IPS DF 6.9 (cell line): ENCODE data around the gene TMEM9.

Experiments
- DNase-seq: peaks from one replicate; pipeline ENCODE4 v3.0.0-alpha.2; 2013; ENCODE audit warnings: low read depth, low spot score
- H3K27ac ChIP-seq: one replicate; pipeline ENCODE4 v1.5.1; 2013; ENCODE audit warnings: low read length, control low read depth
- H3K27me3 ChIP-seq: 2 replicates; pipeline ENCODE4 v1.6.1; 2013; ENCODE audit warnings: mild to moderate bottlenecking, low read length; ENCODE audit not compliant: control insufficient read depth, insufficient read depth
- H3K36me3 ChIP-seq: 2 replicates; pipeline ENCODE4 v1.6.1; 2013; ENCODE audit warnings: low read length; ENCODE audit not compliant: control insufficient read depth, insufficient read depth
- H3K4me1 ChIP-seq: 2 replicates; pipeline ENCODE4 v1.6.1; 2013; ENCODE audit warnings: low read length; ENCODE audit not compliant: control insufficient read depth, insufficient read depth
- H3K4me3 ChIP-seq: 2 replicates; pipeline ENCODE4 v1.5.1; 2013; ENCODE audit warnings: mild to moderate bottlenecking, low read length
- H3K9me3 ChIP-seq: 2 replicates; pipeline ENCODE4 v1.6.1; 2013; ENCODE audit warnings: low read length, inconsistent platforms; ENCODE audit not compliant: control insufficient read depth, insufficient read depth
- WGBS: extraction: QIAGEN DNeasy Blood & Tissue Kit; methylation state at CpG from one replicate; pipeline ENCODE4 v1.1.7; 2013; ENCODE audit warnings: mixed read lengths, missing lambda C conversion rate; ENCODE audit not compliant: insufficient read length, insufficient coverage; 5-methylcytosine and 5-hydroxymethylcytosine counted together

Gene TMEM9

GRCh38 chr1:201115390-201115937, 38.8 kb downstream of the TMEM9 start:
- peaks cover 7% of the 10 kb centered on the region for H3K27me3 ChIP-seq
- no peaks in the 10 kb centered on the region for H3K36me3 ChIP-seq
- WGBS, result no CpG with 5 or more reads among the region's 25 CpGs
- no peak for DNase-seq
- 0 out of 2 replicates have a peak, but pooled peaks cover 1% of the 10 kb centered on the region for H3K4me1 ChIP-seq
- H3K4me3 ChIP-seq, result no peak overlapping the region
- H3K9me3 ChIP-seq, result no peaks in the 10 kb centered on the region
- no peak overlapping the region for H3K27ac ChIP-seq

GRCh38 chr1:201114245-201115131, 39.8 kb downstream of the TMEM9 start:
- DNase-seq, result peak; percentile 92
- peaks cover 7% of the 10 kb centered on the region for H3K27me3 ChIP-seq
- no peak overlapping the region for H3K27ac ChIP-seq
- H3K36me3 ChIP-seq, result no peaks in the 10 kb centered on the region
- WGBS, result no CpG with 5 or more reads among the region's 88 CpGs
- no peaks in the 10 kb centered on the region for H3K9me3 ChIP-seq
- peak overlapping the region; percentile 46; the same call in 1 of the 2 replicates for H3K4me3 ChIP-seq
- H3K4me1 ChIP-seq, result 0 out of 2 replicates have a peak, but pooled peaks cover 1% of the 10 kb centered on the region

- no peak for DNase-seq
- Histone ChIP-seq H3K36me3 (no peaks in the 10 kb centered on the region), H3K9me3 (no peaks in the 10 kb centered on the region), H3K27ac (no peak overlapping the region), H3K4me1 (0 out of 2 replicates have a peak, but pooled peaks cover 1% of the 10 kb centered on the region), H3K27me3 (peaks cover 7% of the 10 kb centered on the region), H3K4me3 (no peak overlapping the region)
- WGBS, result no CpG with 5 or more reads among the region's 17 CpGs
Observed at GRCh38 chr1:201113451-201114244, 40.6 kb downstream of the TMEM9 start.

GRCh38 chr1:201112926-201113325, 41.3 kb downstream of the TMEM9 start:
- H3K9me3 ChIP-seq, result no peaks in the 10 kb centered on the region

GRCh38 chr1:201112173-201112731, 42.0 kb downstream of the TMEM9 start, which contains the start of gene CACNA1S:
CACNA1S (minus strand) TSS chr1:201112426; CDS start chr1:201112339, 87 bp downstream.
- no peak within 1 kb of the TSS for H3K4me3 ChIP-seq
- peaks cover 7% of the 10 kb centered on the region for H3K27me3 ChIP-seq
- no peaks in the 10 kb centered on the region for H3K9me3 ChIP-seq
- H3K27ac ChIP-seq, result no peak within 1 kb of the TSS
- no peaks in the 10 kb centered on the region for H3K36me3 ChIP-seq
- H3K4me1 ChIP-seq, result peaks cover 3% of the 10 kb centered on the region; the same call in 1 of the 2 replicates
- no CpG with 5 or more reads among the region's 9 CpGs for WGBS
- DNase-seq, result no peak

More at GRCh38 chr1:201112926-201113325, 41.3 kb downstream of the TMEM9 start:
- no peak overlapping the region for H3K27ac ChIP-seq
- no peak for DNase-seq
- no peaks in the 10 kb centered on the region for H3K36me3 ChIP-seq
- peaks cover 7% of the 10 kb centered on the region for H3K27me3 ChIP-seq
- H3K4me3 ChIP-seq, result no peak overlapping the region
- WGBS, result no CpG with 5 or more reads among the region's 3 CpGs
- peaks cover 3% of the 10 kb centered on the region; the same call in 1 of the 2 replicates for H3K4me1 ChIP-seq

- Histone ChIP-seq H3K36me3 (no peaks in the 10 kb centered on the region), H3K4me1 (peaks cover 3% of the 10 kb centered on the region; the same call in 1 of the 2 replicates), H3K4me3 (no peak overlapping the region), H3K27ac (no peak overlapping the region), H3K9me3 (no peaks in the 10 kb centered on the region), H3K27me3 (peaks cover 7% of the 10 kb centered on the region)
- no CpG with 5 or more reads among the region's 3 CpGs for WGBS
- no peak for DNase-seq
Observed at GRCh38 chr1:201111672-201112071, 42.6 kb downstream of the TMEM9 start.

- Histone ChIP-seq H3K4me3 (no peak overlapping the region), H3K4me1 (peaks cover 3% of the 10 kb centered on the region; the same call in 1 of the 2 replicates), H3K9me3 (no peaks in the 10 kb centered on the region), H3K27me3 (peaks cover 7% of the 10 kb centered on the region), H3K36me3 (no peaks in the 10 kb centered on the region), H3K27ac (no peak overlapping the region)
- WGBS, result no CpG with 5 or more reads among the region's 7 CpGs
- no peak for DNase-seq
Observed at GRCh38 chr1:201111156-201111555, 43.1 kb downstream of the TMEM9 start.

GRCh38 chr1:201110616-201111015, 43.7 kb downstream of the TMEM9 start:
- H3K9me3 ChIP-seq, result no peaks in the 10 kb centered on the region
- peaks cover 7% of the 10 kb centered on the region for H3K27me3 ChIP-seq
- peaks cover 3% of the 10 kb centered on the region; the same call in 1 of the 2 replicates for H3K4me1 ChIP-seq
- H3K36me3 ChIP-seq, result no peaks in the 10 kb centered on the region
- DNase-seq, result no peak
- no peak overlapping the region for H3K4me3 ChIP-seq
- no CpG with 5 or more reads among the region's 5 CpGs for whole genome bisulfite sequencing
- no peak overlapping the region for H3K27ac ChIP-seq

- WGBS, result no CpG with 5 or more reads among the region's 10 CpGs
- no peaks in the 10 kb centered on the region for H3K9me3 ChIP-seq
- H3K36me3 ChIP-seq, result no peaks in the 10 kb centered on the region
- H3K4me3 ChIP-seq, result no peak overlapping the region
- peaks cover 2% of the 10 kb centered on the region; the same call in 1 of the 2 replicates for H3K27me3 ChIP-seq
- H3K27ac ChIP-seq, result no peak overlapping the region
- no peak for DNase-seq
- peaks cover 2% of the 10 kb centered on the region; the same call in 1 of the 2 replicates for H3K4me1 ChIP-seq
Observed at GRCh38 chr1:201110138-201110537, 44.1 kb downstream of the TMEM9 start.

- Histone ChIP-seq H3K9me3 (no peaks in the 10 kb centered on the region), H3K27me3 (no peaks in the 10 kb centered on the region), H3K27ac (no peak overlapping the region), H3K4me3 (no peak overlapping the region), H3K4me1 (peaks cover 2% of the 10 kb centered on the region; the same call in 1 of the 2 replicates), H3K36me3 (no peaks in the 10 kb centered on the region)
- no CpG with 5 or more reads among the region's 1 CpG for WGBS
- no peak for DNase-seq
Observed at GRCh38 chr1:201109651-201110050, 44.6 kb downstream of the TMEM9 start.
